ENCODE data around the gene TRAF5. TPM values are rescaled to one million over a fixed set of nuclear protein-coding genes. Genes with fewer than 3 reads are reported as not detected.
"Not testable (repeated sequence)": the region's sequence is repeated elsewhere in the genome, so short reads cannot be mapped to it uniquely, and the experiment has no call there.

Gene TRAF5
- total RNA-seq, 1 donor from 2014 or later = 4.5 TPM

- Mint-ChIP-seq H3K4me1 (ENCODE audit: low read depth) (peaks cover 5% of the 10 kb centered on the region), H3K27ac (peak overlapping the region; percentile 100), H3K9me3 (ENCODE audit: low read depth) (no peaks in the 10 kb centered on the region), H3K36me3 (ENCODE audit: insufficient read depth) (no peaks in the 10 kb centered on the region), H3K4me3 (ENCODE audit: low read depth) (peak overlapping the region; percentile 91), H3K27me3 (no peaks in the 10 kb centered on the region)
- TF ChIP-seq CTCF (IDR thresholded peaks at IDR 0.05; ENCODE audit: unreplicated experiment) = no peak
- no peak for DNase-seq (ENCODE audit: low spot score, unreplicated experiment)
Observed at GRCh38 chr1:211381481-211382181, 55.0 kb downstream of the TRAF5 start.

GRCh38 chr1:211382182-211382713 lies 55.6 kb downstream of the TRAF5 start:
- H3K4me3 Mint-ChIP-seq (ENCODE audit: low read depth) = peak overlapping the region; percentile 91
- no peaks in the 10 kb centered on the region for H3K9me3 Mint-ChIP-seq (ENCODE audit: low read depth)
- no peaks in the 10 kb centered on the region for H3K27me3 Mint-ChIP-seq
- H3K4me1 Mint-ChIP-seq (ENCODE audit: low read depth) = peaks cover 5% of the 10 kb centered on the region
- peak overlapping the region; percentile 100 for H3K27ac Mint-ChIP-seq
- DNase-seq (ENCODE audit: low spot score, unreplicated experiment) = no peak
- no peaks in the 10 kb centered on the region for H3K36me3 Mint-ChIP-seq (ENCODE audit: insufficient read depth)
- no peak for TF ChIP-seq CTCF (IDR thresholded peaks at IDR 0.05; ENCODE audit: unreplicated experiment)

- peak; percentile 83 for DNase-seq (ENCODE audit: low spot score, unreplicated experiment)
- H3K4me3 Mint-ChIP-seq (ENCODE audit: low read depth) = peak overlapping the region; percentile 91
- peaks cover 5% of the 10 kb centered on the region for H3K4me1 Mint-ChIP-seq (ENCODE audit: low read depth)
- H3K36me3 Mint-ChIP-seq (ENCODE audit: insufficient read depth) = no peaks in the 10 kb centered on the region
- TF ChIP-seq CTCF (IDR thresholded peaks at IDR 0.05; ENCODE audit: unreplicated experiment) = no peak
- no peaks in the 10 kb centered on the region for H3K9me3 Mint-ChIP-seq (ENCODE audit: low read depth)
- peak overlapping the region; percentile 100 for H3K27ac Mint-ChIP-seq
- H3K27me3 Mint-ChIP-seq = no peaks in the 10 kb centered on the region
Observed at GRCh38 chr1:211382714-211383480, 56.3 kb downstream of the TRAF5 start.

- TF ChIP-seq CTCF (IDR thresholded peaks at IDR 0.05; ENCODE audit: unreplicated experiment) = no peak
- DNase-seq (ENCODE audit: low spot score, unreplicated experiment) = no peak
- no peaks in the 10 kb centered on the region for H3K36me3 Mint-ChIP-seq (ENCODE audit: insufficient read depth)
- no peaks in the 10 kb centered on the region for H3K9me3 Mint-ChIP-seq (ENCODE audit: low read depth)
- no peak overlapping the region for H3K27ac Mint-ChIP-seq
- no peaks in the 10 kb centered on the region for H3K27me3 Mint-ChIP-seq
- H3K4me3 Mint-ChIP-seq (ENCODE audit: low read depth) = no peak overlapping the region
- H3K4me1 Mint-ChIP-seq (ENCODE audit: low read depth) = peaks cover 5% of the 10 kb centered on the region
Observed at GRCh38 chr1:211384524-211384923, 57.9 kb downstream of the TRAF5 start.

GRCh38 chr1:211386921-211387320 lies 60.3 kb downstream of the TRAF5 start:
- no peaks in the 10 kb centered on the region for H3K36me3 Mint-ChIP-seq (ENCODE audit: insufficient read depth)
- TF ChIP-seq CTCF (IDR thresholded peaks at IDR 0.05; ENCODE audit: unreplicated experiment) = no peak
- no peak for DNase-seq (ENCODE audit: low spot score, unreplicated experiment)
- H3K27me3 Mint-ChIP-seq = no peaks in the 10 kb centered on the region
- H3K4me3 Mint-ChIP-seq (ENCODE audit: low read depth) = no peak overlapping the region
- no peaks in the 10 kb centered on the region for H3K9me3 Mint-ChIP-seq (ENCODE audit: low read depth)
- no peak overlapping the region for H3K27ac Mint-ChIP-seq
- H3K4me1 Mint-ChIP-seq (ENCODE audit: low read depth) = peaks cover 3% of the 10 kb centered on the region

- H3K27me3 Mint-ChIP-seq; H3K9me3 Mint-ChIP-seq (ENCODE audit: low read depth): not testable (repeated sequence)
Observed at GRCh38 chr1:211390829-211391228, 64.2 kb downstream of the TRAF5 start.

More at GRCh38 chr1:211390829-211391228, 64.2 kb downstream of the TRAF5 start:
- H3K36me3 Mint-ChIP-seq (ENCODE audit: insufficient read depth); H3K27ac Mint-ChIP-seq; DNase-seq (ENCODE audit: low spot score, unreplicated experiment); H3K4me1 Mint-ChIP-seq (ENCODE audit: low read depth); H3K4me3 Mint-ChIP-seq (ENCODE audit: low read depth): not testable (repeated sequence)

Data from progenitor cell of endocrine pancreas (in vitro differentiated cells).